Activated T-helper 17 cell treated with anti-CD3 and anti-CD28 coated beads, Interleukin-2, amount 50 U/mL, for 72 hours (primary cell): ENCODE measurements around the gene SNTG2. TPM values are rescaled to one million over a fixed set of nuclear protein-coding genes. Genes with fewer than 3 reads are reported as not detected.

ENCODE experiments used
- ATAC-seq: fragments of 150-1000 bp; cut with Tn5 transposase; replicated peaks from 2 replicates; pipeline ENCODE4 v1.10.0; 2021; ENCODE audit warnings: mild to moderate bottlenecking, moderate library complexity
- H3K27ac Mint-ChIP-seq: one replicate; pipeline ENCODE4 v1.8.0; 2022; ENCODE audit warnings: mixed read lengths
- H3K27me3 Mint-ChIP-seq: one replicate; pipeline ENCODE4 v1.8.0; 2022; ENCODE audit warnings: mixed read lengths
- H3K36me3 Mint-ChIP-seq: one replicate; pipeline ENCODE4 v1.8.0; 2022; ENCODE audit warnings: low read depth, mild to moderate bottlenecking, mixed read lengths
- H3K4me1 Mint-ChIP-seq: one replicate; pipeline ENCODE4 v1.8.0; 2022; ENCODE audit warnings: mixed read lengths
- H3K4me3 Mint-ChIP-seq: one replicate; pipeline ENCODE4 v1.8.0; 2022; ENCODE audit warnings: mild to moderate bottlenecking, mixed read lengths
- H3K9me3 Mint-ChIP-seq: one replicate; pipeline ENCODE4 v1.8.0; 2022; ENCODE audit warnings: mixed read lengths
- total RNA-seq, 2 donors: library from RNA; stranded (reverse); gene quantifications; one replicate each; pipeline ENCODE4 v1.2.3, GENCODE V29; 2022

Gene SNTG2
- total RNA-seq, 2 donors from 2014 or later: 0.17 to 0.50 TPM

- ATAC-seq: no peak
- Mint-ChIP-seq H3K27me3 (peaks cover 15% of the 10 kb centered on the region), H3K4me1 (no peaks in the 10 kb centered on the region), H3K36me3 (no peaks in the 10 kb centered on the region), H3K4me3 (no peak overlapping the region), H3K27ac (no peak overlapping the region), H3K9me3 (no peaks in the 10 kb centered on the region)
Measured at GRCh38 chr2:920999-921398, 29.6 kb upstream of the SNTG2 start.

GRCh38 chr2:922185-922584 is 28.5 kb upstream of the SNTG2 start:
- H3K36me3 Mint-ChIP-seq: no peaks in the 10 kb centered on the region

GRCh38 chr2:923832-924601 is 26.6 kb upstream of the SNTG2 start:
- ATAC-seq: no peak

More at GRCh38 chr2:922185-922584, 28.5 kb upstream of the SNTG2 start:
- Mint-ChIP-seq H3K4me3 (no peak overlapping the region), H3K27ac (no peak overlapping the region), H3K9me3 (no peaks in the 10 kb centered on the region), H3K27me3 (peaks cover 19% of the 10 kb centered on the region), H3K4me1 (no peaks in the 10 kb centered on the region)
- ATAC-seq: no peak

GRCh38 chr2:924701-925100 is 25.9 kb upstream of the SNTG2 start:
- no peak overlapping the region for H3K4me3 Mint-ChIP-seq
- no peaks in the 10 kb centered on the region for H3K4me1 Mint-ChIP-seq
- ATAC-seq: no peak
- peaks cover 19% of the 10 kb centered on the region for H3K27me3 Mint-ChIP-seq
- no peaks in the 10 kb centered on the region for H3K36me3 Mint-ChIP-seq
- no peak overlapping the region for H3K27ac Mint-ChIP-seq
- no peaks in the 10 kb centered on the region for H3K9me3 Mint-ChIP-seq

More at GRCh38 chr2:923832-924601, 26.6 kb upstream of the SNTG2 start:
- Mint-ChIP-seq H3K4me1 (no peaks in the 10 kb centered on the region), H3K36me3 (no peaks in the 10 kb centered on the region), H3K4me3 (no peak overlapping the region), H3K27me3 (peaks cover 19% of the 10 kb centered on the region), H3K9me3 (no peaks in the 10 kb centered on the region), H3K27ac (no peak overlapping the region)

GRCh38 chr2:925309-925708 is 25.3 kb upstream of the SNTG2 start:
- H3K27ac Mint-ChIP-seq: no peak overlapping the region
- no peaks in the 10 kb centered on the region for H3K9me3 Mint-ChIP-seq
- H3K36me3 Mint-ChIP-seq: no peaks in the 10 kb centered on the region
- no peaks in the 10 kb centered on the region for H3K4me1 Mint-ChIP-seq
- ATAC-seq: no peak
- H3K4me3 Mint-ChIP-seq: no peak overlapping the region
- H3K27me3 Mint-ChIP-seq: peaks cover 19% of the 10 kb centered on the region

GRCh38 chr2:925711-926110 is 24.9 kb upstream of the SNTG2 start:
- no peak for ATAC-seq
- Mint-ChIP-seq H3K9me3 (no peaks in the 10 kb centered on the region), H3K36me3 (no peaks in the 10 kb centered on the region), H3K4me1 (no peaks in the 10 kb centered on the region), H3K27me3 (peaks cover 19% of the 10 kb centered on the region), H3K4me3 (no peak overlapping the region), H3K27ac (no peak overlapping the region)

GRCh38 chr2:926259-926793 is 24.3 kb upstream of the SNTG2 start:
- Mint-ChIP-seq H3K27ac (no peak overlapping the region), H3K4me1 (no peaks in the 10 kb centered on the region), H3K9me3 (no peaks in the 10 kb centered on the region), H3K27me3 (peaks cover 19% of the 10 kb centered on the region), H3K36me3 (no peaks in the 10 kb centered on the region), H3K4me3 (no peak overlapping the region)
- no peak for ATAC-seq

- Mint-ChIP-seq H3K36me3 (no peaks in the 10 kb centered on the region), H3K4me3 (no peak overlapping the region), H3K27me3 (peaks cover 19% of the 10 kb centered on the region), H3K4me1 (no peaks in the 10 kb centered on the region), H3K27ac (no peak overlapping the region), H3K9me3 (no peaks in the 10 kb centered on the region)
- ATAC-seq: no peak
Measured at GRCh38 chr2:926896-927295, 23.8 kb upstream of the SNTG2 start.

- no peaks in the 10 kb centered on the region for H3K36me3 Mint-ChIP-seq
- no peaks in the 10 kb centered on the region for H3K9me3 Mint-ChIP-seq
- no peak overlapping the region for H3K27ac Mint-ChIP-seq
- H3K4me1 Mint-ChIP-seq: no peaks in the 10 kb centered on the region
- H3K27me3 Mint-ChIP-seq: peaks cover 17% of the 10 kb centered on the region
- ATAC-seq: no peak
- H3K4me3 Mint-ChIP-seq: no peak overlapping the region
Measured at GRCh38 chr2:929011-929735, 21.5 kb upstream of the SNTG2 start.

GRCh38 chr2:929925-930324 is 20.7 kb upstream of the SNTG2 start:
- ATAC-seq: no peak
- Mint-ChIP-seq H3K36me3 (no peaks in the 10 kb centered on the region), H3K9me3 (no peaks in the 10 kb centered on the region), H3K27ac (no peak overlapping the region), H3K4me1 (no peaks in the 10 kb centered on the region), H3K27me3 (peaks cover 9% of the 10 kb centered on the region), H3K4me3 (no peak overlapping the region)

GRCh38 chr2:930935-931334 is 19.7 kb upstream of the SNTG2 start:
- Mint-ChIP-seq H3K27me3 (peaks cover 5% of the 10 kb centered on the region), H3K36me3 (no peaks in the 10 kb centered on the region), H3K4me1 (no peaks in the 10 kb centered on the region), H3K9me3 (no peaks in the 10 kb centered on the region), H3K27ac (no peak overlapping the region), H3K4me3 (no peak overlapping the region)
- no peak for ATAC-seq

- no peaks in the 10 kb centered on the region for H3K27me3 Mint-ChIP-seq
- no peaks in the 10 kb centered on the region for H3K36me3 Mint-ChIP-seq
- H3K27ac Mint-ChIP-seq: no peak overlapping the region
- no peaks in the 10 kb centered on the region for H3K9me3 Mint-ChIP-seq
- H3K4me1 Mint-ChIP-seq: no peaks in the 10 kb centered on the region
- no peak for ATAC-seq
- no peak overlapping the region for H3K4me3 Mint-ChIP-seq
Measured at GRCh38 chr2:932320-933115, 18.1 kb upstream of the SNTG2 start.

GRCh38 chr2:933734-934295 is 16.8 kb upstream of the SNTG2 start:
- ATAC-seq: no peak
- H3K9me3 Mint-ChIP-seq: no peaks in the 10 kb centered on the region
- no peaks in the 10 kb centered on the region for H3K27me3 Mint-ChIP-seq

GRCh38 chr2:937530-937929 is 13.1 kb upstream of the SNTG2 start:
- H3K9me3 Mint-ChIP-seq: no peaks in the 10 kb centered on the region
- H3K4me3 Mint-ChIP-seq: no peak overlapping the region
- ATAC-seq: no peak
- H3K4me1 Mint-ChIP-seq: no peaks in the 10 kb centered on the region
- no peak overlapping the region for H3K27ac Mint-ChIP-seq
- H3K27me3 Mint-ChIP-seq: no peaks in the 10 kb centered on the region
- H3K36me3 Mint-ChIP-seq: no peaks in the 10 kb centered on the region

More at GRCh38 chr2:933734-934295, 16.8 kb upstream of the SNTG2 start:
- Mint-ChIP-seq H3K4me3 (no peak overlapping the region), H3K36me3 (no peaks in the 10 kb centered on the region), H3K4me1 (no peaks in the 10 kb centered on the region), H3K27ac (no peak overlapping the region)
